ENCODE results near the gene NTRK3. TPM values are rescaled to one million over a fixed set of nuclear protein-coding genes. Genes with fewer than 3 reads are reported as not detected.
A peak's percentile ranks its signal among the peaks of the same experiment; 100 is the strongest.

Gene NTRK3
- polyA plus RNA-seq, 1 donor from 2014 or later = 42.7 TPM

DNA sequence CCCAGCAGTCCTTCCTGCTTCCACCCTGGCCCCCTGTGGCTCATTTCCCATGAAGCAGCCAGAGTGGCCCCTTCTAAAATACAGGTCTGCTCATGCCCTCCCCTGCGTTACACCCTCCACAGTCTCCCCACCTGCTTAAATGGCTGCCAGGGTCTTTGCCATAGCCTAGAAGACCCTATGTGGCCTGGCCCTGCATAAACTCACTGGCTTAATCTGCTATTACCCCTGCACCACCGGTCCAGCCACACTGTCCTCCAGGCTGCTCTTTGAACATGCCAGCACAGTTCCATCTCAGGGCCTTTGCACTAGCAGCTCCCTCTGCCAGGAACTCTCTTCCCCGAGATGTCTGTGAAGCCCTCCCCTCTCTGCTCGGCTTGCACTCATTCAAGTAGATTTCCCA is 166.8 kb downstream of the NTRK3 start:
- TF ChIP-seq EZH2 (IDR thresholded peaks at IDR 0.05; ENCODE audit: borderline replicate concordance, insufficient read depth, low read length, poor library complexity, severe bottlenecking) (no peak), RAD21 (conservative IDR thresholded peaks at IDR 0.05) (no peak), SMC3 (conservative IDR thresholded peaks at IDR 0.05; ENCODE audit: poor library complexity) (no peak), EP300 (conservative IDR thresholded peaks at IDR 0.05; ENCODE audit: poor library complexity, severe bottlenecking) (no peak), REST (IDR thresholded peaks at IDR 0.05; ENCODE audit: borderline replicate concordance) (no peak), MXI1 (conservative IDR thresholded peaks at IDR 0.05; ENCODE audit: poor library complexity, severe bottlenecking) (no peak), POLR2AphosphoS5 (IDR thresholded peaks at IDR 0.05) (no peak), TAF1 (IDR thresholded peaks at IDR 0.05; ENCODE audit: low read depth) (no peak)
- TF ChIP-seq, protein P1, sequence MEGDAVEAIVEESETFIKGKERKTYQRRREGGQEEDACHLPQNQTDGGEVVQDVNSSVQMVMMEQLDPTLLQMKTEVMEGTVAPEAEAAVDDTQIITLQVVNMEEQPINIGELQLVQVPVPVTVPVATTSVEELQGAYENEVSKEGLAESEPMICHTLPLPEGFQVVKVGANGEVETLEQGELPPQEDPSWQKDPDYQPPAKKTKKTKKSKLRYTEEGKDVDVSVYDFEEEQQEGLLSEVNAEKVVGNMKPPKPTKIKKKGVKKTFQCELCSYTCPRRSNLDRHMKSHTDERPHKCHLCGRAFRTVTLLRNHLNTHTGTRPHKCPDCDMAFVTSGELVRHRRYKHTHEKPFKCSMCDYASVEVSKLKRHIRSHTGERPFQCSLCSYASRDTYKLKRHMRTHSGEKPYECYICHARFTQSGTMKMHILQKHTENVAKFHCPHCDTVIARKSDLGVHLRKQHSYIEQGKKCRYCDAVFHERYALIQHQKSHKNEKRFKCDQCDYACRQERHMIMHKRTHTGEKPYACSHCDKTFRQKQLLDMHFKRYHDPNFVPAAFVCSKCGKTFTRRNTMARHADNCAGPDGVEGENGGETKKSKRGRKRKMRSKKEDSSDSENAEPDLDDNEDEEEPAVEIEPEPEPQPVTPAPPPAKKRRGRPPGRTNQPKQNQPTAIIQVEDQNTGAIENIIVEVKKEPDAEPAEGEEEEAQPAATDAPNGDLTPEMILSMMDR (IDR thresholded peaks at IDR 0.05; ENCODE audit: poor library complexity, severe bottlenecking) = no peak
- H3K9me2 ChIP-seq (ENCODE audit: insufficient read depth, low read length) = no peaks in the 10 kb centered on the region
- no peak overlapping the region for H3K9ac ChIP-seq (ENCODE audit: low read length)
- no peak overlapping the region for H3K4me2 ChIP-seq (ENCODE audit: low read length)
- no peaks in the 10 kb centered on the region for H3F3A ChIP-seq (ENCODE audit: insufficient read depth, low read length, poor library complexity, severe bottlenecking)
- H3K9me3 ChIP-seq (ENCODE audit: low read length) = no peaks in the 10 kb centered on the region
- peak overlapping the region; percentile 45 for H3K27ac ChIP-seq (ENCODE audit: low read length)
- H3K4me3 ChIP-seq (ENCODE audit: low read length) = no peak overlapping the region
- no peaks in the 10 kb centered on the region for H3K27me3 ChIP-seq (ENCODE audit: insufficient read depth, low read depth, low read length)
- no peaks in the 10 kb centered on the region for H3K79me2 ChIP-seq (replicated peaks; ENCODE audit: insufficient read depth, low read length)
- no peaks in the 10 kb centered on the region for H3K36me3 ChIP-seq (ENCODE audit: insufficient read depth, low read length)
- H2AFZ ChIP-seq (ENCODE audit: low read depth, low read length) = no peak overlapping the region
- H4K20me1 ChIP-seq (ENCODE audit: insufficient read depth) = no peaks in the 10 kb centered on the region

DNA sequence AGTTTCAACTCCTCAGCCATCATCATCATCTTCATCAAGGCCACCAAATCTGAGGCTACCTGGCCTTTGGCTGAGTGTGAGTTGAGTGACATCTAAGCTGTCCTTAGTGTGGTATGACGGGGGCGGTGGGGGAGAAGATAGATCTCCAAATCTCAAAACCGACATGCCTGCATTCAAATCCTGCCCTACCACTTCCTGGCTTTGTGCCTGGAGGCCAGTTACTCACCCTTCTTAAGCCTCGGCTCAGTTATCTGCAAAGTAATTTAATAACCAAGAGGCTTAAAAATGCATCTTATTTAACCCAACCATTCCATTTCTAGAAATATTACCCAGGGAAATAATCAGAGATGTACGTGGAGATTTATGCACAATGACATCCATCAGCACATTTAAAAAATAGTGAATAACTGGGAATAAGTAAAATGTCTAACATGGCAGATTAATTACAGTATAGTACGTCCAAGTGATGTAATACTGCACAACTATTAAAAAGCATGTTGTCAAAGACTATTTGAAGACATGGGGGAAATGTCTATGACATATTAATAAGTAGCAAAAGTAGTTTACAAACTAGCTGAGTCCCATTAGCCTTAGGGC is 167.4 kb downstream of the NTRK3 start:
- no peak for TF ChIP-seq EZH2 (IDR thresholded peaks at IDR 0.05; ENCODE audit: borderline replicate concordance, insufficient read depth, low read length, poor library complexity, severe bottlenecking)
- TF ChIP-seq MXI1 (conservative IDR thresholded peaks at IDR 0.05; ENCODE audit: poor library complexity, severe bottlenecking) = no peak
- TF ChIP-seq EP300 (conservative IDR thresholded peaks at IDR 0.05; ENCODE audit: poor library complexity, severe bottlenecking) = no peak
- no peak for TF ChIP-seq REST (IDR thresholded peaks at IDR 0.05; ENCODE audit: borderline replicate concordance)
- no peak for TF ChIP-seq POLR2AphosphoS5 (IDR thresholded peaks at IDR 0.05)
- TF ChIP-seq TAF1 (IDR thresholded peaks at IDR 0.05; ENCODE audit: low read depth) = no peak
- TF ChIP-seq RAD21 (conservative IDR thresholded peaks at IDR 0.05) = no peak
- TF ChIP-seq SMC3 (conservative IDR thresholded peaks at IDR 0.05; ENCODE audit: poor library complexity) = no peak
- TF ChIP-seq, protein P1 (IDR thresholded peaks at IDR 0.05; ENCODE audit: poor library complexity, severe bottlenecking) = no peak
- no peaks in the 10 kb centered on the region for H4K20me1 ChIP-seq (ENCODE audit: insufficient read depth)
- H3K27me3 ChIP-seq (ENCODE audit: insufficient read depth, low read depth, low read length) = no peaks in the 10 kb centered on the region
- no peak overlapping the region for H3K27ac ChIP-seq (ENCODE audit: low read length)
- H3K9ac ChIP-seq (ENCODE audit: low read length) = no peak overlapping the region
- no peak overlapping the region for H2AFZ ChIP-seq (ENCODE audit: low read depth, low read length)
- no peaks in the 10 kb centered on the region for H3F3A ChIP-seq (ENCODE audit: insufficient read depth, low read length, poor library complexity, severe bottlenecking)
- H3K4me3 ChIP-seq (ENCODE audit: low read length) = no peak overlapping the region
- H3K9me2 ChIP-seq (ENCODE audit: insufficient read depth, low read length) = no peaks in the 10 kb centered on the region
- no peaks in the 10 kb centered on the region for H3K36me3 ChIP-seq (ENCODE audit: insufficient read depth, low read length)
- H3K9me3 ChIP-seq (ENCODE audit: low read length) = no peaks in the 10 kb centered on the region
- no peak overlapping the region for H3K4me2 ChIP-seq (ENCODE audit: low read length)
- no peaks in the 10 kb centered on the region for H3K79me2 ChIP-seq (replicated peaks; ENCODE audit: insufficient read depth, low read length)

Measured in neural cell (in vitro differentiated cells).